ENCODE measurements around the gene LRRC8E. TPM values are rescaled to one million over a fixed set of nuclear protein-coding genes. Genes with fewer than 3 reads are reported as not detected.

Gene LRRC8E
- total RNA-seq, 2 donors from 2014 or later, result 2.8 to 3.4 TPM

- Histone ChIP-seq H3K9me3 (ENCODE audit: control insufficient read depth, low read length) (no peaks in the 10 kb centered on the region), H3K36me3 (ENCODE audit: control insufficient read depth, insufficient read depth, low read length) (peaks cover 17% of the 10 kb centered on the region), H3K27me3 (ENCODE audit: control insufficient read depth, insufficient read depth, low read length, poor library complexity, severe bottlenecking) (peaks cover 6% of the 10 kb centered on the region), H3K9ac (ENCODE audit: extremely low read depth, low read length, poor library complexity, severe bottlenecking) (no peak overlapping the region), H3K27ac (ENCODE audit: low read depth, low read length) (no peak overlapping the region), H3K4me1 (ENCODE audit: control insufficient read depth, insufficient read depth, low read length) (peaks cover 5% of the 10 kb centered on the region), H3K4me3 (ENCODE audit: low read length) (no peak overlapping the region)
- Mint-ChIP-seq H3K27me3 (ENCODE audit: insufficient read depth) (peaks cover 7% of the 10 kb centered on the region), H3K9me3 (no peaks in the 10 kb centered on the region), H3K4me3 (no peak overlapping the region), H3K4me1 (peaks cover 9% of the 10 kb centered on the region), H3K36me3 (ENCODE audit: low read depth) (peaks cover 11% of the 10 kb centered on the region), H3K27ac (no peak overlapping the region)
- WGBS, 2 experiments (ENCODE audit: insufficient coverage in 1 of 2, insufficient read length in 1 of 2), result 94 to 96% methylated on average over 16 to 29 of the region's 31 CpGs
- no peak for TF ChIP-seq CTCF (conservative IDR thresholded peaks at IDR 0.05)
- no peak for DNase-seq
Observed at GRCh38 chr19:7923295-7924191, 35.2 kb downstream of the LRRC8E start.

GRCh38 chr19:7924241-7924640 lies 35.9 kb downstream of the LRRC8E start:
- no peak for DNase-seq
- Histone ChIP-seq H3K36me3 (ENCODE audit: control insufficient read depth, insufficient read depth, low read length) (peaks cover 21% of the 10 kb centered on the region), H3K27ac (ENCODE audit: low read depth, low read length) (no peak overlapping the region), H3K4me3 (ENCODE audit: low read length) (no peak overlapping the region), H3K27me3 (ENCODE audit: control insufficient read depth, insufficient read depth, low read length, poor library complexity, severe bottlenecking) (no peaks in the 10 kb centered on the region), H3K9ac (ENCODE audit: extremely low read depth, low read length, poor library complexity, severe bottlenecking) (no peak overlapping the region), H3K9me3 (ENCODE audit: control insufficient read depth, low read length) (no peaks in the 10 kb centered on the region), H3K4me1 (ENCODE audit: control insufficient read depth, insufficient read depth, low read length) (peaks cover 5% of the 10 kb centered on the region)
- H3K27me3 Mint-ChIP-seq (ENCODE audit: insufficient read depth), result peaks cover 3% of the 10 kb centered on the region
- H3K9me3 Mint-ChIP-seq, result no peaks in the 10 kb centered on the region
- TF ChIP-seq CTCF (conservative IDR thresholded peaks at IDR 0.05), result no peak
- WGBS, 2 experiments (ENCODE audit: insufficient coverage in 1 of 2, insufficient read length in 1 of 2), result 96 to 98% methylated on average over 9 to 12 of the region's 12 CpGs
- H3K36me3 Mint-ChIP-seq (ENCODE audit: low read depth), result peaks cover 11% of the 10 kb centered on the region
- no peak overlapping the region for H3K27ac Mint-ChIP-seq
- H3K4me3 Mint-ChIP-seq, result peak overlapping the region; percentile 70
- peaks cover 9% of the 10 kb centered on the region for H3K4me1 Mint-ChIP-seq

GRCh38 chr19:7924651-7925170 lies 36.4 kb downstream of the LRRC8E start:
- Histone ChIP-seq H3K27ac (ENCODE audit: low read depth, low read length) (peak overlapping the region; percentile 44), H3K36me3 (ENCODE audit: control insufficient read depth, insufficient read depth, low read length) (peaks cover 21% of the 10 kb centered on the region), H3K4me3 (ENCODE audit: low read length) (peak overlapping the region; percentile 68), H3K27me3 (ENCODE audit: control insufficient read depth, insufficient read depth, low read length, poor library complexity, severe bottlenecking) (no peaks in the 10 kb centered on the region), H3K9me3 (ENCODE audit: control insufficient read depth, low read length) (no peaks in the 10 kb centered on the region), H3K4me1 (ENCODE audit: control insufficient read depth, insufficient read depth, low read length) (peaks cover 5% of the 10 kb centered on the region), H3K9ac (ENCODE audit: extremely low read depth, low read length, poor library complexity, severe bottlenecking) (no peak overlapping the region)
- DNase-seq, result no peak
- WGBS, 2 experiments (ENCODE audit: insufficient coverage in 1 of 2, insufficient read length in 1 of 2), result 74 to 75% methylated on average over 17 to 29 of the region's 34 CpGs
- no peaks in the 10 kb centered on the region for H3K9me3 Mint-ChIP-seq
- H3K27ac Mint-ChIP-seq, result no peak overlapping the region
- peaks cover under 1% of the 10 kb centered on the region for H3K27me3 Mint-ChIP-seq (ENCODE audit: insufficient read depth)
- H3K4me1 Mint-ChIP-seq, result peaks cover 7% of the 10 kb centered on the region
- H3K4me3 Mint-ChIP-seq, result peak overlapping the region; percentile 70
- no peak for TF ChIP-seq CTCF (conservative IDR thresholded peaks at IDR 0.05)
- peaks cover 11% of the 10 kb centered on the region for H3K36me3 Mint-ChIP-seq (ENCODE audit: low read depth)

All from endodermal cell (in vitro differentiated cells).